Measurements from ENCODE around the gene NCS1.

The NCS1 gene

DNA sequence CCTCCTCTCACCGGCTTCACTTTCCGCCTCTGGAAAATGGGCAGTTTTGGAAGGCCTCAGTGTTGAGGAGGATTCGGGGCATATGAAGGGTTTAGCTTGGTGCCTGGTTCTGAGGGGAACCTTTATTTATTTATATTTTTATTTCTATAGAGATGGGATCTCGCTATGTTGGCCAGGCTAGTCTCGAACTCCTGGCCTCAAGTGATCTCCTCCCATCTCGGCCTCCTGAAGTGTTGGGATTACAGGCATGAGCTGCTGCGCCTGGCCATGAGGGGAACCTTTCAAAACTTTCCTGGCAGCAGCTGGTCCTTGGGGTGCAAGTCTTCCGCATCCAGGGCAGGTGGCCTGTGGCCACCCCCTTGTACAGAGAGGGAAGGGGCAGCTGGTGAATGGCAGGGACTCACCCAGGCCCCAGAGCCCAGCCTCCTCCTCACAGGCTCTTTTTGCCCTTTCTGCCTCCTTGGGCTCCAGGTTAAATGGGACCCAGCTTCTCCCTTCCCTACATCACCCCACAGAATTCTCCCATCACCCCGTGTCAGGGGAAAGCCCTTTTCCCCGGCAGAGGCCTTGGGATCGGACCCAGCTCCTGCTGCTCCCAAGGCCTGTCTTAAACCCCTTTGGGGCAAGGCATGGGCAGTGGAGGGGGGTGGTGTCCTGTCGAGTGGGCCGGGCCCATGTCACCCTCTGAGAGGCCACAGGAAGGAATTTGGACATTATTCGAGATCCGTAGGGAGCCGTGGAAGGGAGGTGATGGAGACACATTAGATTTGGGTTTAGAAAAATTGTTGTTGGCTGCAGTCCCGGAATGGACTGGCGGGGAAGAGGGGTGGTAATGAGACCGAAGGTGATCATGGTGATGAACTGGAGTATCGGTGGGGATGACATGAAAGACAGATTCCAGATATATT is 5.9 kb downstream of the NCS1 start:
- no peak for DNase-seq

DNA sequence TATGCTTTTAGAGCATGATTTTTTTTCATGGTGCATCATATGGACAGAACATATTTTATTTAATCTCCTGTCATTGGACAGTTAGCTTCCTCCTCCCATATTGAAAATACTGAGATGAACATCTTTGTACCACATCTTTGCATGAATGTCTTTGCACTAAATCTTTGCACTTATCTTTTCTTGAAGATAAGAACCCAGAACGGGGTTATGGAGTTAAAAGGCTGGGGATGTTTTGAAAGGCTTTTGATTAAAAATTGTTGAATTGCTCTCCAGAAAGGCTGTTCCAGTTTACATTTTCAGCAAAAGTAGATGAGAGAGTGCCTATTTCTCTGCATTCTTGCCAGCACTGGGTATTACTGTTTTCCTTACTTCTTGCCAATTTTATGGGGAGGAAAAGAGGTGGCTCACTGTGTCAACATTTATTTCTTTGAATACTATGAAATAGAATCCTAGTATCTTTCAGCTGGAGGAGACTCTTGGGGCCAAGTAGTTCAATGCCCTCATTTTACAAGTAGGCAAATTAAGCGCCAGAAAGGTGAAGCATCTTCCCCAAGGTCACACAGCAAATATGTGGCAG is 7.2 kb downstream of the NCS1 start:
- DNase-seq: no peak

DNA sequence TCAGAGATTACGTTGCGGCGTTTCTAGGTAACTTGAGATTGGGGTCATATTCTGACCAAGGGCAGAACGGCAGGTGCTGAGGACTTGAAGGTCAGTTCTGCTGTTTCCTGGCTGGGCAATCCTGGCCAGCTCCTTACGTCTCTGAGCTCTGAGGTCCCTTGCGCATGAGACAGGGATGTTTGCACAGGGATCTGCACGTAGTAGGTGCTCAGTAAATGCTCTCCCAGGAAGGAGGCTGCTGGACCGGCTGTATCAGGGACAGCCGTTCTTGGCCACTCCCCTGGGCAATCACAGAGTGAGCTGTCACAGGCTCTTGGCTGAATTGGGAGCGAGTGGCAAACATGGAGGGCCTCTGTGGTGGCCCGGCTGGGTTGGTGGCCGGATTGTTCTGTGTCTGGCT is 8.3 kb downstream of the NCS1 start:
- no peak for DNase-seq

DNA sequence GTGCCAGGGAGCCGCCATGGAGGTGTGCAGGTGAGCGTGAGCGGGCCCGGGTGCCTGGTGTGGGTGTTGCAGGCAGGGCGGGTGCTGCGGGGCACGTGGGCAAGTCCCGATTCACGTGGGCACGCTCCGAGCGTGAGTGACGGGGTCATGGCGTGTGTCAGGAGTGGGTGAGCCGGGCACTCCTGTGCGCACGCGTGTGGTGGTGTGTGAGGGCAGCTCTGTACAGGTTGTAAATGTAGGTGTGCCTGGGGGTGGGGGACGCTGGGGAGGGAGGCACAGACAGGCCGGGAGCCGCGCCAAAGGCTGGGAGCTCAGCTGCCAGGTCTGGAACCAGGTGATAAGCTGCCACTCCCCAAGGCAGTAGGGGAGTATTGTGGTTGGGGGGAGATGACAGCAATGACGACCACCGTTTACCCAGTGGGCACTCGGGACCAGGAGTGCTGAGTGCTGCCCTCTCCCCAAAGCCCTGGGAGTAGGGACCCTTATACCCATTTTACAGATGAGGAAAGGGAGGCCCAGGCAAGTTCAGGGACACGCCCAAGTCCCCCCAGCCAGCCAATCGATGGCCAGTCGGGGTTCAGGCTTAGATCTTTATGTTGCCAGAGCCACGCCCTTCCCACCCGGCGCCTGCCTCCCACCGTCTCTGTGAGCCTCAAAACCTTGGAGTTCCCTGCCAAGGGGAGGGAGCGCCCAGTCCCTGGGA is 9.6 kb downstream of the NCS1 start:
- DNase-seq: no peak

DNA sequence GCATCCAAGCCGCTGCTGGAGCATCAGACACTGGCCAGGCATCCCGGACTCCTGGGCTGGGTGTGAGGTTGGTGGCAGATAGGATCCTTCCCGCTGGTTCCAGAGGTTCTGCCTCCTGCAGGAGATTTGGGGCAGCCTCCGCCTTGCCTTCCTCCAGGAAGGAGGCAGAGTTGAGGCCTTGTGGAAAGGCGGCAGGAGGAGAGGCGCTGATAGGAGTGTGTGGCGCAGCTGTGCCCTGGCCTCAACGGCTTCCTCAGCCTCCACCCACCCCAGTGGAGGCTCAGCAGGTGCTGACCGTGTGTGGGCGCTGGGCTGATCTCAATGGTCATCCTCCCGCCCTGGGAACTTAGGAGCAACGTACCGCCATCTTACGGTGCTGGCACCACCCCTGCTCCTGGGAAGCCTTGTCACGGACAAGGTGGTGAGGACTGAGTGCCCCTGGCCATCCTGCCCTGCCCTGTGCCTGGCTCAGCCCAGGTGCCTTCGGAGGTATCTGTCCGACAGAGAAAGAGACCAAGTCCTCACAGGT is 10.2 kb downstream of the NCS1 start:
- DNase-seq: no peak

DNA sequence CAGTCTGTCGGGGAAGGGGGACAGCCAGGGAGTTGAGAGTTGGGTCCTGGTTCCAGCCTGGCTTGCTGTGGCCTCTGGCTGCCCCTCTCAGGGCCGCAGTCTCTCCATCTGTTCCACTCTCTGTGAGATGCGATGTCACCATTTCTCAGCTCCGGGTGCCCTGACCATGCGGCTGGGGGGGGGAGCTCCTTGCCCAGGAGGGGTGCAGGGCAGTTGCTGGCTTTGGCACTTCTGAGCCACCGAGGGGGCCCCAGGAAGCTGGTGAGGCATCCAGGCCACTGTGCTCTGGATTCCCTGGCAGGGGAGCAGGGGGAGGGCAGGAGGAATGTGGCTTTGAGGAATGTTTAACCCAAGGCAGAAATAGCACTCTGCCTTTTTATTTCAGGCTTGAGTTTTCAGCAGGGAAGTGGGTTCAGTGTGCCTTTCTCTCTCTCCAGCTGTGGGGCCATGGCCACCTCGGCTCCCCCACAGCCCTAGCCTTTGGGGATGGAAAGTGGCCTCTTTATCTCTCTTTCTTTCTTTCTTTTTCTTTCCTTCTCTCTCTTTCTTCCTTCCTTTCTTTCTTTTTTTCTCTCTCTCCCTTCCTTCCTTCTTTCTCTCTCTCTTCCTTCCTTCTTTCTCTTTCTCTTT is 11.0 kb downstream of the NCS1 start:
- no peak for DNase-seq

DNA sequence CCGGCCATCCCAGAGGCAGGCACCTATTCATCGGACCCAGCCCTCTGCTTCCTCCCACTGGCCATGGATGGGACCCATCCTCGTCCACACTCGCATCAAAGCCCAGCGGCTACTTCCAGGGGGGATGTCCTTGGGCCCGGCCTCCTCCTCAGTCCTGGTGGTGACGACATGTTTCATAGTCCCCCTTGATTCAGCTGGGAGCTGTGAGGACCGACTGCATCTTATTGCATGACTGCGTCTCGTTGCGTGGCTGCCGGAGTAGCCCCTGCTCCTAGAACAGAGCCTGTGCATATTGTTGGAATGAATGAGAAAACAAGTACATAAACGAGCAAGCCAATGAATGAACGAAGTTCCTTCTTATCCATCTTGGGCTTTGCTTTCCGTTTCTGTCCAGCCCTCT is 12.8 kb downstream of the NCS1 start:
- no peak for DNase-seq

DNA sequence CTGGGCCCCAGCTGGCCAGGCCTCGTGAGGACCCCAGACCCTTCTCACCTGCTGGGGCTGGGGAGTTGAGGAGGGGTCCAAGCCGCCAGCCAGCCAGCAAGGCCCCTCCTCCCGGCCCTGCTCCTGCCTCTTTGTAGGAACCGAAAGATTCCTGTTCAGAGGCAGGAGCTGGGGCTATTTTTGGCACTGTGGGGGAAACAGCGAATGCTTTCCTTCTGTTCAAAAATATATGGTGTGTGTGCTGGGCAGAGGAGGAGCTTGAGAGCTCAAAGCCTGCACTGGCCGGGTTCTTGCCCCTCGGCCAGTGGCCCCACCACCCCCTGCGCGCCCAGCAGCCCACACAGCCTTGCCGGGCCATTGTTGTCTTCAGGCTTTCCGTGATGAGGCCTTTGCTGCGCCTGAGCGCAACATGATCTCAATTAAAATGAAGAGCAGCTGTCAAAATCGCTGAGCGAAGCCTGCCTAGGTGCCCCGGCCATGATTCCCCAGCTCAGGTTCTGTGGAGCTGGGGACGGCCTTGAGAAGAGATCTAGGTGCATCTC is 13.4 kb downstream of the NCS1 start:
- no peak for DNase-seq

DNA sequence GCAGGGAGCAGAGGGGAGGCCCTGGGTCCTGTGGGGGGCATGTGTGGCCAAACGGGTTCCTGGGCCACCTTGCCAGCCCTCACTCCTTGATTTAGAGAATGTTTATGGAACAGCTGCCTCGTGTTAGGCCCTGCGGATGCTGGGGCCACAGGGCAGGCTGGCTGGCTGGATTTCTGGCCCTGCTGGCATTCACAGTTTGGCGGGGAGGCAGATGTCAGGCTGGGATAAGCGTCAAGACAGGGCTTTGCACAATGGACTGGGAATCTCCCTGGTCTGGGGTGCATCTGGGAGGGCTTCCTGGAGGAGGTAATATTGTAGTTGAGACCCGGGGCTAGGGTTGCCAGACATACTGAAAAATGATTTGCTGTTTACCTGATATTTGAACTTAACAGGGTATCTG is 13.8 kb downstream of the NCS1 start:
- no peak for DNase-seq

DNA sequence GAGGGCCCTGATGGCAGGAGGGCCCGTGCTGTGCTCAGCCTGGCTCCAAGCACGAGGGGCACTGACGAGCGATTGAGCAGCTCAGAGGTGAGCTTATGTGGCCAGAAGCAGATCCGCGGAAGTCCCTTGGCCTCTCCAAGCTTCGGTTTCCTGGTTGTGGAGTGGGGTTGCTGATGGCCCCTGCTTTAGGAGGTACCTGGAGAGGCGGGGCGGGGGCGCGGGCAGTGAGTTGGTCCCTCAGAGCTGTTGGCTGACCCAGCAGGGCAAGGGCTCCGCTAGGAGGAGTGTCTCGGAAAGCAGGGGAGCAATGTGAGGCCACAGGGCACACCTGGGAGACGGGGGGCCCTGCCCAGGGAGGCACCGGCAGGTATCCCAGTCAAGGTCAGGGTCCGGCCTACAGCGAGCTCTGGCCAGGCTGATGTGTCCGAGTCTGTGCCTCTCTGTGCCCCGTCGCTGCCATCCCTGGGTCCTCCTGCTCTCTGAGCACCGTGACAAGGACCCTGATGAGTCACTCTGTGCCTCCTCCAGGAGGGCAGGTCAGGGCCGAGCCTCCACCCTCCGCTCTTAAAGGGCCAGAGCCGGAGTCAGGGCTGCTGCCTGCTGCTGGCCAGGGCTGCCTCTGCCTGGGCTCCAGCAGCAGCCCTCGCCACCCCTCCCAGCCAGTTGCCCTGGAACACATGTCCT is 14.8 kb downstream of the NCS1 start:
- no peak for DNase-seq

DNA sequence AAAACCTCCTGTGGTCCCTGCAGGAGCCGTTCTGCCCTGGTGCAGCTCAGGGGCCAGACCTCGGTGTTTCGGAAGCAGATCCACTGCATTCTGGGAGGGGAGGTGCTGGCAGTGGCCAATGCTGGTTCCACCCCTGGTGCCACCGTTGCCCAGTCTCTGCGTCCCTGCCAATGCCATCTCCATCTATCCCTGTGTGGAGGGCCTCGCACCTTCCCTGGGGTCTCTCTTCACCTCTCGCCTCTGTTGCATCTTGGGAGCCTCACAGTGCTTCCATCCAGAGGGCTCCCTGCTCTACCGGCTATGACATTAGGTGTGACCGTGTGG is 15.3 kb downstream of the NCS1 start:
- DNase-seq: no peak

DNA sequence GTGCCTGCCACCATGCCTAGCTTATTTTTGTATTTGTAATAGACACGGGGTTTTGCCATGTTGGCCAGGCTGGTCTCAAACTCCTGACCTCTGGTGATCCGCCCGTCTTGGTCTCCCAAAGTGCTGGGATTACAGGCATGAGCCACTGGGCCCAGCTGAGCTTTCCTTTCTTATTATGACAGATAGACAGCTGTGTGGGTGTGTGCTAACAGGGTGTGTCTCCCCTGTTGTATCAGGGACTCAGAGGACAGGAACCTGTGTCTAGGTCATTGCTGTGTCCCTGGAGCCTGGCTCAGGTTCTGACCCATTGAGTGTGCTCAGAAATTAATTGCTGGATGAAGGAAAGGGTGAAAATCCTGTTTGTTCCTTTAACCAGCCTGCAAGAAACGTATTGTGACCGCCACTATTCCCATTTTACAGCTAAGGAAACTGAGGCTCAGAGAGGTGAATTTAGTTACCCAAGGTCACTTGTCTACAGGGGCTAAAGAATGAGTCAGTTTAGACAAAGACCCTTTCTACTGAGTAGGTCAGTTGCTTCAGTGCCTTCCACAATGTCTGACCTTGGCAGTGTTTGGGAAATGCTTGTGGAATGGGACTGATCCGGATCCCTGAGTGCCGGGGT is 16.8 kb downstream of the NCS1 start:
- no peak for DNase-seq

DNA sequence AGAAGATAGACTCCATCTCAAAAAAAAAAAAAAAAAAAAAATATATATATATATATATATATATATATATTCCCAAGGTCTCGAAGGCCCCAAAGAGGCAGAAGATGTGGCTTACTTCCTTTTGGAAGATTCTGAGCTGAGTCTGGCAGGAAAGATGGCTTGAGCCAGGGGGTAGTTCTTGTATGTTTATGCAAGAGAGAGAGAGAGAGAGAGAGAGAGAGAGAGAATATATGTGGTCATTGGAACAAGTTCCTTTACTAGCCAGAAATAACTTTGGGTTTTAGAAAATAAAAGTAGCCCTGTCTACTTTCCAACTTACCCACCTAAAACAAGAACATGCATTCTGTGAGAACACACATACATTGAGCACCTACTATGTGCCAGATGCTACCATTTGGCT is 17.6 kb downstream of the NCS1 start:
- no peak for DNase-seq

DNA sequence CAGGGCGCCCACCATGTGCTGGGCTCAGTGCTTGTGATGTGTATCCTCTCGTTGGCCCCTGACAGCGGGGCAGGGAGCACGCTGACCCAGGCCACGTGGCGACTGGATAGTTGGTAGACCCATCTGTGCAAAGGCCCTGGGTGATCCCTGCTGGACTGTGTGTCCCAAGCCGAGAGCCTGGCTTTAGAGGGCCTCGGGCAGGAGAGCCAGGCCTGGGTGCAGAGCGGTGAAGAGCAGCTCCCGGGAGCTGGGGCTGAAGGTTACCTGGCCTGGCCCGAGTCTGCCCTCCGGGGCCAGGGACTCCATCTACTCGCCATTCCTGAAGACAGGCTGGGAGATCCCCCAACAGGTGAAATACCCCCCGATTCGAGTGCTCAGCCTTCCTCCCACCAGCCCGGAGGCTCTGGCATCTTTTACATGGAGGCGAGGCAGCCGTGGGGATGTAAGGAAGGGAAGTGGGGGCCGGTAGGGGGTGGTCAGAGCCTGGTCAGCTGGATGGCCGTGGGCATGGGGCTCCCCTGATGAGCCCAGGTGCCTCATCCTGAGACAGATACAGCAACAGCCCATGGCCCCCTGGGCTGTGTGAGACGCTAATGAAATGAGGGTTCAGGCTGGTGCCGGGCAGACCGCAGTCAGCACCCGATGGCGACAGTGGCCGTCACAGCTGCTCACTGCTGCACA is 19.0 kb downstream of the NCS1 start:
- no peak for DNase-seq

DNA sequence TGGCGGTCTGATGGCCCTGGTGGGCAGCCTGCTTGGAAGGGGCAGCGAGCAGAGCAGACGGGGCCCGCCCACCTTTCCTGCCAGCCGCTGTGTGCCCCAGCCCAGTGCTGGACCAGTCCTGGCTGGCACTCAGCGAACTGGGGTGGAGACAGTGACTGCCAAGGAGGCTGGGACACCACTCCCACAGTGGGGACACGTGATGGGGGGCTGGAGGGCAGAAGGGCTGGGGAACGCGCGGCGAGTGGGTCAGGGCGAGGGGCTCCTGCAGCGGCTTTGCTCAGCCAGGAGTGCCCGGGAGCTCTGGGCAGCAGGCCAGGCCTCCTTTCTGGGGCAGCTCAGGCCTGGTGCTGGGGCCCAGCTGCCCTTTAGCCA is 19.5 kb downstream of the NCS1 start:
- no peak for DNase-seq

DNA sequence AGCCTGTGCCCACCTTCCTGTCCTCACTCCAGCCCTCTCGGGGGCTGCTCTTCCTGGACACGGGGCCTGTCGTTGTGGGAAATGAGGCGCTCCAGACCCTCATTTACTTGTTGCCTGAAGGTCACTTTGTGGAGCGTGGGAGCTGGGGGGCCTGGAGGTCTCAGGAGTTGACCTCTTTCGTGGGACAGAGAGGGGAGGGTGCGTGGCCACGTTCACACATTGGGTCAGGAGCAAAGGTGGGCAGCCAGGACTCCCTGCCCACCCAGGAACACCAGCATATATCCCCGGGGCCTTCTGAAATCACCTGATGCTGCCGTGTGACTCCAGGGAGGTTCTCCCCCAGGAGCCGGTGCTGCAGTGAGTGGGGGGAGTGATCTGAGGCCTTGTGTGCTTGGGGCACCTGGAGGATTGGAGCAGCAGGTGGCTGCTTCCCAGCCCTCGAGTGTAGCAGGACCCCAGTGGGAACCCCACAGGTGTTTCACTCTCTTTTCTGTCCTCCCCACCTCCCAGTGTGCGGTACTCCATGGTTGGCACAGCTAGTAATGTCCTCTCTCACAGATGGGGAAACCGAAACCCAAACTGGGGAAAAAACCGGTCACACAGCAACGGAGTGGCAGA is 20.3 kb downstream of the NCS1 start:
- DNase-seq: no peak

DNA sequence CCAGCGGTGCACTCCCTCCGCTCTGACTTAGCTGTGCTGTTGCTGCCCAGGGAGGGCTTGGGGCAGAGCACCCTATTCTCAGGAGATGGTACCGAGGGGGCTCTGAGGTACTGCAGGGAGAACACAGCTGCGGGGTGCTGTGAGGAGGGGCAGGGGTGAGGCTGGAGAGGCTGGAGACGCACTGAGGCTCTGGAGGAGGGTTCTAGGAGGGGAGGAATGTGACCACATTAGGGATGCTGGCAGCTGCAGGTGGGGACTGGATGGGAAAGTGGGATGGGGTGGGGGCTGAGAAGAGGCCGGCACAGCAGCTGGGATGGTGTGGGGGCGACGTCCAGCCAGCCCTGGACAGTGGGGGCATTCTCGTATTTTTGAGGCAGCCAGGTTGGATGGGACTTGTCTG is 20.9 kb downstream of the NCS1 start:
- DNase-seq: no peak

DNA sequence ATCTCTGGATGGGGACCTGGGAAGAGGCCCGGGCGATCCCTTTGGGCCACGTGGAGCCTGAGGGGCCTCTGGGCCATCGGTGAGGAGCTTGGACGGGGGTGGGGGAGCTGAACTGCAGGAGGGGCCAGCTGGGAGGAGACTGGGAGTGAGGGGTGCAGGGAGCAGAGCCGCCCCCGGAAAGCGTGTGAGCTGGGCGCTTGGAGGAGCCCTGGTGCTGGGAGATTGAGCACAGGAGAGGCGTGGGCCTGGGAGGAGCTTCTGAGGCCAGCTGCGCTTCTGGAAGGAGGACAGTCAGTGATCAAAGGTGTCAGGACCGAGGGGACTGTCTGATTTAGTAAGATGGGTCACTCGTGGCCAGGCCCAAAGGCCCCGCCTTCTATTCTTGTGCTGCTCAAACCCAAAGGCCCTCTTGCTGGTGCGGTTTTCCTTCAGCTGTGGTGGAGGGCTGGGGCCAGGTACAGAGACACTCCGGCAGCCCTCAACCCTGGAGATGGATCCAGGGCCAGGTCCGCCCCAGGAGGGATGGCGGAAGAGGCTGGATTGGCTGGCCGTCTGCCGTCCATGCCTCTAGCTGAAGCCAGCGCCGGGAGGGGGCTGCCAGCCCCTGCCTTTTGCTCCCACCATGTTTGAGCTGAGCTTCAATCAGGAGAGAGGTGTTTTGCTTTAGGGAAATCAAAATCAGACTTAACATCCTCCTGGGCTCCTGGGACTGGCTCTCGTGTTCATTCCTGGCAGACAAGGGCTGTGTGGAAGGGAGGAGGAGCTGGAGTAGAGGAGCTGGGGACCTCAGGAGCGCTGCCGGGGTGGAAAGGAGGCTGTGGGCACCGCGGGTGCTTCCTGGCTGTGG is 21.6 kb downstream of the NCS1 start:
- no peak for DNase-seq

DNA sequence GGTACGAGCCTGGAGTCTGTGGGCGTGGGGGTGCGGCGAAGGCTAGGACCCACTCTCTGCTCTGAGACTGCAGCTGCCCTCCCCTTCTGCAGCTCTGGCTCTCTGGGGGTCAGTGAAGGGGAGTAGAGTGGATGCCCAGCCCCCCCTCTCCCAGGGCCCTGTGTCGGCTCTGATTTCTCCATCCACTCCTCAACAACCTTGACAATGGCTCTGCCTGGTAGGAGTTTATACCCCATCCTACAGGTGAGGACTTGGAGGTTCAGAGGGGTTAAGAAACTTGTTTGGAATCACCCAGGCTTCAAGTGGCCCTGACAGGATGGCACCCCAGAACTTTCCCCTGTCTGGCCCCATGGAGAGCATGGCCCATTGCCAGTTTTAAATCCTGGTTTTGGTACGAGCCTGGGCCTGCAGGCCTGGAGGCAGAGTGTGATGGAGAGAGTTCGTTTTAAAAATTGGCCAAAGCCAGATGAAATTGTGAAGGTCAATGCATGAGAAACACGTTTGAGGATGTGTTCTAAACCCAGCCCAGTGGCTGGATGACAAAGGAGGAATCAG is 22.3 kb downstream of the NCS1 start:
- no peak for DNase-seq

DNA sequence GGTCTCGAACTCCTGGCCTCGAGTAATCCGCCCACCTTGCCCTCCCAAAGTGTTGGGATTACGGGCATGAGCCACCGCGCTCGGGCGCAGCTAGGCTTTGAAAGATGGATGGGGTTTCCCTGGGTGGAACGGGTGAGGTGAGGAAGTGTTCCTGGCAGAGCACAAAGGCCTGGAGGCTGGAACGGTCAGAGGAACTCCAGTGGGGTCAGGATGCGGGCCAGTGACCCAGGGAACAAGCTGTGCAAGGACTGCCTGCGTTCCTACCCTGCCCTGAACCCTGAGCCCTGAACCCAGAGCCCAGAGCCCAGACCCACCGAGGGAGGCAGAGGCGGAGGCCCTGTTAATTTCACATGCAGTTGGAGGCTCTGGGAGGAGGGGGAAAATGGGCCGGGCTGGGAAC is 23.4 kb downstream of the NCS1 start:
- DNase-seq: no peak
